PC-3 (cell line): ENCODE measurements around the gene CDH4. TPM values are rescaled to one million over a fixed set of nuclear protein-coding genes. Genes with fewer than 3 reads are reported as not detected.

Experiments used
- ATAC-seq: fragments of 200-7000 bp; cut with Tn5 transposase; 2 replicates; pipeline ENCODE4 v1.9.1; 2020; ENCODE audit warnings: mild to moderate bottlenecking, moderate library complexity
- BruUV-seq: library from RNA; stranded (reverse); fragments of 400-500 nt; replicated peaks from 2 replicates; lab custom pipeline; 2021; lab: Mats Ljungman, UMichigan
- CTCF ChIA-PET: fragments of 300-600 bp; sonication (Branson Sonifier 250); formaldehyde crosslinking; loops from one replicate; lab custom pipeline; 2022; ENCODE audit warnings: antibody characterized with exemption; lab: Charles Lee
- POLR2A ChIA-PET: fragments of 300-600 bp; sonication (Branson Sonifier 250); formaldehyde crosslinking; loops from one replicate; lab custom pipeline; 2022; ENCODE audit warnings: antibody characterized with exemption; ENCODE audit not compliant: unreplicated experiment; lab: Charles Lee
- DNase-seq: peaks from one replicate; pipeline ENCODE4 v3.0.0-alpha.2; 2015
- H2AFZ ChIP-seq: fragments of 300-600 bp; sonication (generic); 2 replicates; pipeline ENCODE4 v1.6.0; 2016; ENCODE audit warnings: antibody characterized with exemption, low read length
- H3F3A ChIP-seq: fragments of 300-600 bp; sonication (generic); one replicate; pipeline ENCODE4 v1.6.0; 2017; ENCODE audit warnings: antibody characterized with exemption, low read length, control low read depth, mild to moderate bottlenecking; ENCODE audit not compliant: unreplicated experiment
- H3K27ac ChIP-seq: fragments of 300-600 bp; sonication (generic); 2 replicates; pipeline ENCODE4 v1.5.1; 2016; ENCODE audit warnings: mild to moderate bottlenecking, low read length
- H3K27me3 ChIP-seq: fragments of 300-600 bp; sonication (generic); 2 replicates; pipeline ENCODE4 v1.6.1; 2016; ENCODE audit warnings: low read length, mixed read lengths
- H3K36me3 ChIP-seq: fragments of 300-600 bp; sonication (generic); 2 replicates; pipeline ENCODE4 v1.6.1; 2016; ENCODE audit warnings: low read depth, mixed run types, low read length, mixed read lengths
- H3K4me1 ChIP-seq: fragments of 300-600 bp; sonication (generic); 2 replicates; pipeline ENCODE4 v1.5.1; 2016; ENCODE audit warnings: low read length; ENCODE audit not compliant: insufficient read depth
- H3K4me2 ChIP-seq: fragments of 300-600 bp; sonication (generic); 2 replicates; pipeline ENCODE4 v1.6.0; 2016; ENCODE audit warnings: low read length
- H3K4me3 ChIP-seq: fragments of 300-600 bp; sonication (generic); 2 replicates; pipeline ENCODE4 v1.5.1; 2016; ENCODE audit warnings: mild to moderate bottlenecking, low read length, mixed read lengths
- H3K79me2 ChIP-seq: fragments of 300-600 bp; sonication (generic); 2 replicates; pipeline ENCODE4 v1.6.1; 2017; ENCODE audit warnings: low read length, mixed read lengths
- H3K9ac ChIP-seq: fragments of 300-600 bp; sonication (generic); 2 replicates; pipeline ENCODE4 v1.6.0; 2016; ENCODE audit warnings: mild to moderate bottlenecking, low read length
- H3K9me2 ChIP-seq: fragments of 300-600 bp; sonication (generic); replicated peaks from 2 replicates; pipeline ENCODE4 v1.6.1; 2016; ENCODE audit warnings: mixed run types, low read length, mixed read lengths
- H3K9me3 ChIP-seq: fragments of 300-600 bp; sonication (generic); 2 replicates; pipeline ENCODE4 v1.6.1; 2016; ENCODE audit warnings: low read length, mixed read lengths
- H4K20me1 ChIP-seq: fragments of 300-600 bp; sonication (generic); 2 replicates; pipeline ENCODE4 v1.6.1; 2016; ENCODE audit warnings: low read length, mixed read lengths
- CTCF ChIP-seq: fragments of 300-600 bp; sonication (generic); conservative IDR thresholded peaks from 2 replicates; pipeline ENCODE4 v1.5.1; 2017; ENCODE audit warnings: antibody characterized with exemption, low read depth, mild to moderate bottlenecking, low read length
- EZH2 ChIP-seq: fragments of 300-600 bp; sonication (generic); IDR thresholded peaks from one replicate; pipeline ENCODE4 v1.6.1; 2017; ENCODE audit warnings: antibody characterized with exemption, mild to moderate bottlenecking, low read length; ENCODE audit not compliant: unreplicated experiment
- EZH2phosphoT487 ChIP-seq: fragments of 300-600 bp; sonication (generic); IDR thresholded peaks from 2 replicates; pipeline ENCODE4 v1.6.1; 2018; ENCODE audit warnings: mild to moderate bottlenecking, antibody characterized with exemption, low read length, borderline replicate concordance
- intact Hi-C: fragments of 100-400 bp; cut with micrococcal nuclease; formaldehyde crosslinking; loops from 2 replicates; pipeline ENCODE4 v1.9.0; 2023
- total RNA-seq: library from RNA; depleted of rRNA; stranded (reverse); fragments of >200 nt; gene quantifications from 2 replicates; pipeline ENCODE4 v1.2.3, GENCODE V29; 2014

CDH4 gene
- total RNA-seq, 1 experiment from 2014 or later = not detected

- Histone ChIP-seq H3K27ac (no peak overlapping the region), H3K4me3 (no peak overlapping the region), H3K9me3 (peaks cover 8% of the 10 kb centered on the region; the same call in 1 of the 2 replicates), H3K9me2 (no peaks in the 10 kb centered on the region), H3K27me3 (0 out of 2 replicates have a peak, but pooled peaks cover 4% of the 10 kb centered on the region), H3K9ac (no peak overlapping the region), H3K79me2 (no peaks in the 10 kb centered on the region), H3K36me3 (no peaks in the 10 kb centered on the region), H3F3A (no peaks in the 10 kb centered on the region), H3K4me2 (no peak overlapping the region), H3K4me1 (no peaks in the 10 kb centered on the region), H2AFZ (no peak overlapping the region), H4K20me1 (no peaks in the 10 kb centered on the region)
- BruUV-seq = no TSS peak
- ATAC-seq = no peak
- POLR2A ChIA-PET = no interaction called here
- no peak for DNase-seq
- intact Hi-C loops = no loop called here
- no peak for TF ChIP-seq EZH2phosphoT487
- TF ChIP-seq EZH2 = no peak
- no peak for TF ChIP-seq CTCF
- CTCF ChIA-PET = no interaction called here
Measured at GRCh38 chr20:61408951-61409740, 157.1 kb downstream of the CDH4 start.

- POLR2A ChIA-PET = no interaction called here
Measured at GRCh38 chr20:61411743-61412142, 159.7 kb downstream of the CDH4 start.

More at GRCh38 chr20:61411743-61412142, 159.7 kb downstream of the CDH4 start:
- TF ChIP-seq CTCF (no peak), EZH2 (no peak), EZH2phosphoT487 (no peak)
- Histone ChIP-seq H3K4me2 (no peak overlapping the region), H3K9ac (no peak overlapping the region), H3K27ac (no peak overlapping the region), H3F3A (no peaks in the 10 kb centered on the region), H3K4me1 (no peaks in the 10 kb centered on the region), H4K20me1 (no peaks in the 10 kb centered on the region), H2AFZ (no peak overlapping the region), H3K79me2 (no peaks in the 10 kb centered on the region), H3K36me3 (no peaks in the 10 kb centered on the region), H3K9me2 (no peaks in the 10 kb centered on the region), H3K9me3 (peaks cover 8% of the 10 kb centered on the region; the same call in 1 of the 2 replicates), H3K4me3 (no peak overlapping the region), H3K27me3 (0 out of 2 replicates have a peak, but pooled peaks cover 4% of the 10 kb centered on the region)
- intact Hi-C loops = no loop called here
- CTCF ChIA-PET = no interaction called here
- no TSS peak for BruUV-seq
- DNase-seq (no peak), ATAC-seq (no peak)
